NOMO-1 treated with DMSO at 0.1 percent for 48 hours (cell line): ENCODE measurements around the gene KIAA1217.
A peak's percentile ranks its signal among the peaks of the same experiment; 100 is the strongest.
"Not testable (repeated sequence)": the region's sequence is repeated elsewhere in the genome, so short reads cannot be mapped to it uniquely, and the experiment has no call there.

Experiments used
- DNase-seq: peaks from one replicate; lab custom pipeline; 2025; ENCODE audit not compliant: unreplicated experiment; lab: John Stamatoyannopoulos, UW

The KIAA1217 gene

GRCh38 chr10:24459836-24460235 is 250.9 kb downstream of the KIAA1217 start:
- no peak for DNase-seq

- no peak for DNase-seq
Observed at GRCh38 chr10:24462291-24462813, 253.4 kb downstream of the KIAA1217 start.

GRCh38 chr10:24462889-24463552 is 254.1 kb downstream of the KIAA1217 start:
- no peak for DNase-seq

- DNase-seq, result peak; percentile 55
Observed at GRCh38 chr10:24463611-24464426, 254.9 kb downstream of the KIAA1217 start.

- DNase-seq, result no peak
Observed at GRCh38 chr10:24465124-24465874, 256.4 kb downstream of the KIAA1217 start.

GRCh38 chr10:24465891-24466818 is 257.2 kb downstream of the KIAA1217 start:
- DNase-seq, result peak; percentile 93

- DNase-seq, result no peak
Observed at GRCh38 chr10:24467136-24467535, 258.2 kb downstream of the KIAA1217 start.

- no peak for DNase-seq
Observed at GRCh38 chr10:24467605-24468004, 258.7 kb downstream of the KIAA1217 start.

- no peak for DNase-seq
Observed at GRCh38 chr10:24468281-24468751, 259.4 kb downstream of the KIAA1217 start.

GRCh38 chr10:24469993-24470392 is 261.1 kb downstream of the KIAA1217 start:
- no peak for DNase-seq

- no peak for DNase-seq
Observed at GRCh38 chr10:24475598-24475997, 266.7 kb downstream of the KIAA1217 start.

GRCh38 chr10:24476913-24477701 is 268.2 kb downstream of the KIAA1217 start:
- DNase-seq, result no peak

- no peak for DNase-seq
Observed at GRCh38 chr10:24477915-24478314, 269.0 kb downstream of the KIAA1217 start.

- no peak for DNase-seq
Observed at GRCh38 chr10:24479806-24480205, 270.9 kb downstream of the KIAA1217 start.

GRCh38 chr10:24480447-24480846 is 271.5 kb downstream of the KIAA1217 start:
- no peak for DNase-seq

- DNase-seq, result no peak
Observed at GRCh38 chr10:24481241-24481640, 272.3 kb downstream of the KIAA1217 start.

- DNase-seq, result not testable (repeated sequence)
Observed at GRCh38 chr10:24482713-24483112, 273.8 kb downstream of the KIAA1217 start.

GRCh38 chr10:24483701-24484100 is 274.8 kb downstream of the KIAA1217 start:
- peak; percentile 37 for DNase-seq

GRCh38 chr10:24484771-24485170 is 275.8 kb downstream of the KIAA1217 start:
- DNase-seq, result no peak
